Psoas muscle (tissue), 8 donors: ENCODE measurements around the gene KIF17. TPM values are rescaled to one million over a fixed set of nuclear protein-coding genes. Genes with fewer than 3 reads are reported as not detected.

ENCODE experiments used
- ATAC-seq, 4 donors: fragments of 200-7000 bp; cut with Tn5 transposase; one replicate each; pipeline ENCODE4 v1.9.1; 2020; ENCODE audit warnings: moderate library complexity in 3 of 4, mild to moderate bottlenecking in 2 of 4
- DNase-seq, 2 donors: peaks; one replicate each; pipeline ENCODE4 v3.0.0-alpha.2; 2020
- H3K27ac ChIP-seq: fragments of 200-600 bp; one replicate; pipeline ENCODE4 v1.8.0; 2022
- H3K27me3 ChIP-seq, 3 donors: fragments of 200-600 bp in 1 of 3; one replicate each; pipeline versions ENCODE4 v1.6.1 to v1.8.0; 2013 to 2022; ENCODE audit warnings: low read length in 2 of 3, mild to moderate bottlenecking in 2 of 3, moderate library complexity in 1 of 3; ENCODE audit not compliant: insufficient read depth in 3 of 3
- H3K36me3 ChIP-seq, 2 donors: fragments of 200-600 bp in 1 of 2; one replicate each; pipeline versions ENCODE4 v1.6.1 to v1.8.0; 2013 to 2022; ENCODE audit warnings: low read depth in 1 of 2, mild to moderate bottlenecking in 1 of 2, moderate library complexity in 1 of 2; ENCODE audit not compliant: insufficient read depth in 1 of 2
- H3K4me1 ChIP-seq: fragments of 200-600 bp; one replicate; pipeline ENCODE4 v1.8.0; 2022
- H3K4me3 ChIP-seq: fragments of 200-600 bp; one replicate; pipeline ENCODE4 v1.8.0; 2022; ENCODE audit warnings: mild to moderate bottlenecking
- H3K9me3 ChIP-seq: fragments of 200-600 bp; one replicate; pipeline ENCODE4 v1.8.0; 2022
- CTCF ChIP-seq: fragments of 200-600 bp; IDR thresholded peaks from one replicate; pipeline ENCODE4 v1.8.0; 2022; ENCODE audit warnings: antibody characterized with exemption
- WGBS, 3 donors: extraction: QIAGEN DNeasy Blood & Tissue Kit; methylation state at CpG; one replicate each; pipeline versions ENCODE4 v1.1.6 to v1.1.7; 2013; 5-methylcytosine and 5-hydroxymethylcytosine counted together
- intact Hi-C, 2 donors: fragments of 100-400 bp; cut with DNase I; formaldehyde crosslinking; loops; one replicate each; pipeline versions ENCODE4 v1.11.0 to v1.14.2; 2022
- polyA plus RNA-seq, 3 donors: library from polyadenylated mRNA; stranded (reverse); fragments of 200-250 nt; gene quantifications; one replicate each; pipeline ENCODE4 v1.2.3, GENCODE V29; 2013
- total RNA-seq, 4 donors: library from RNA; stranded (reverse); fragmentation: NEBNext Ultra II Directional in 2 of 4; extraction: Animal tissue kit (Norgen Biotek cat#: 25700) in 2 of 4; gene quantifications; one replicate each; pipeline versions ENCODE4 v1.2.1 to v1.2.4, GENCODE V29; 2021 to 2023
- donor health status: healthy with polysubstance abuse.
- donor health status: DM: no; HTN: no; CAD: no; lungs with moderate emphysema.
- donor health status: Bipolar disorder and iron deficiency.
- donor health status: healthy.
- donor health status: DM: yes; HTN: yes; CAD: no.
- donor health status: DM: no; HTN: no; CAD: no.
- donor health status: DM: no; HTN: no; CAD: no.
- donor health status: DM: yes; HTN: yes; CAD: no.

KIF17 gene
- total and polyA plus RNA-seq, 7 donors: 1.1 to 3.4 (median 1.5) TPM

GRCh38 chr1:20668581-20668980 lies 49.2 kb downstream of the KIF17 start:
- Histone ChIP-seq H3K27me3 (no peaks in the 10 kb centered on the region), H3K9me3 (no peaks in the 10 kb centered on the region), H3K36me3 (no peaks in the 10 kb centered on the region), H3K4me1 (no peaks in the 10 kb centered on the region), H3K27ac (no peak overlapping the region), H3K4me3 (no peak overlapping the region)
- ATAC-seq (no peak), DNase-seq (no peak)
- TF ChIP-seq CTCF: no peak
- intact Hi-C loops: no loop called here
- 93 to 100% (median 96%) methylated on average over 1 of the region's 1 CpG for WGBS, 3 donors

- H3K27me3 ChIP-seq: no peaks in the 10 kb centered on the region
- no peak overlapping the region for H3K4me3 ChIP-seq
- no peak for ATAC-seq
- no peaks in the 10 kb centered on the region for H3K9me3 ChIP-seq
- no peak overlapping the region for H3K27ac ChIP-seq
- DNase-seq: no peak
- H3K4me1 ChIP-seq: peaks cover 5% of the 10 kb centered on the region
- 93 to 100% (median 100%) methylated on average over 1 of the region's 1 CpG for WGBS, 3 donors
- no peak for TF ChIP-seq CTCF
- intact Hi-C loops: no loop called here
- H3K36me3 ChIP-seq: no peaks in the 10 kb centered on the region
Observed at GRCh38 chr1:20666804-20667203, 51.0 kb downstream of the KIF17 start.

- 59 to 72% (median 66%) methylated on average over 16 of the region's 16 CpGs for WGBS, 3 donors
- no peaks in the 10 kb centered on the region for H3K27me3 ChIP-seq
- no peaks in the 10 kb centered on the region for H3K9me3 ChIP-seq
- no peaks in the 10 kb centered on the region for H3K36me3 ChIP-seq
- H3K27ac ChIP-seq: no peak overlapping the region
- H3K4me3 ChIP-seq: no peak overlapping the region
- ATAC-seq (no peak), DNase-seq (peak in 1 of 2 donors; percentile 56)
- H3K4me1 ChIP-seq: peaks cover 6% of the 10 kb centered on the region
- TF ChIP-seq CTCF: no peak
- intact Hi-C loops: no loop called here
Observed at GRCh38 chr1:20666146-20666545, 51.7 kb downstream of the KIF17 start.

GRCh38 chr1:20665726-20666125 lies 52.1 kb downstream of the KIF17 start:
- no peak for TF ChIP-seq CTCF
- Histone ChIP-seq H3K36me3 (no peaks in the 10 kb centered on the region), H3K4me1 (peaks cover 6% of the 10 kb centered on the region), H3K27ac (no peak overlapping the region), H3K4me3 (no peak overlapping the region), H3K9me3 (no peaks in the 10 kb centered on the region), H3K27me3 (no peaks in the 10 kb centered on the region)
- DNase-seq (no peak), ATAC-seq (no peak)
- 73 to 76% (median 74%) methylated on average over 12 of the region's 12 CpGs for WGBS, 3 donors
- intact Hi-C loops: no loop called here

- intact Hi-C loops: no loop called here
- peaks cover 18% of the 10 kb centered on the region for H3K4me1 ChIP-seq
- 52 to 63% (median 61%) methylated on average over 12 of the region's 12 CpGs for WGBS, 3 donors
Observed at GRCh38 chr1:20663969-20664715, 53.7 kb downstream of the KIF17 start.

More at GRCh38 chr1:20663969-20664715, 53.7 kb downstream of the KIF17 start:
- Histone ChIP-seq H3K36me3 (peaks cover 0 to 3% of the 10 kb centered on the region in 2 donors), H3K9me3 (no peaks in the 10 kb centered on the region), H3K27ac (no peak overlapping the region), H3K4me3 (no peak overlapping the region), H3K27me3 (no peaks in the 10 kb centered on the region)
- DNase-seq (no peak), ATAC-seq (no peak)
- no peak for TF ChIP-seq CTCF
